K562 (cell line): ENCODE results near the gene PXMP2.

Source experiments
- EHMT2 ChIP-seq: fragments of 450-650 bp; IDR thresholded peaks from 2 replicates; pipeline ENCODE4 v1.6.1; 2018; ENCODE audit warnings: antibody characterized with exemption
- EP300 ChIP-seq: IDR thresholded peaks from 2 replicates; pipeline ENCODE4 v1.6.1; 2012; ENCODE audit warnings: low read length, improper control_type of control experiment
- FOXM1 ChIP-seq, 2 experiments: fragments of 450-650 bp in 1 of 2; sonication (generic) in 1 of 2; formaldehyde crosslinking in 1 of 2; IDR thresholded peaks; 2 replicates each; pipeline versions ENCODE4 v1.6.1 to v1.9.0; 2017 to 2022; ENCODE audit warnings: low read depth in 2 of 2, mild to moderate bottlenecking in 2 of 2, missing genetic modification reagents in 1 of 2, moderate library complexity in 1 of 2
- HNRNPUL1 ChIP-seq: fragments of 200-400 bp; formaldehyde crosslinking; IDR thresholded peaks from 2 replicates; pipeline ENCODE4 v1.6.1; 2017; ENCODE audit warnings: low read length
- JUN ChIP-seq, 2 experiments: sonication (generic) in 1 of 2; formaldehyde crosslinking in 1 of 2; IDR thresholded peaks; 2 replicates each; pipeline versions ENCODE4 v1.6.1 to v1.8.0; 2012 to 2022; ENCODE audit warnings: borderline replicate concordance in 2 of 2, mild to moderate bottlenecking in 2 of 2, improper control_type of control experiment in 1 of 2, low read depth in 1 of 2, low read length in 1 of 2, missing genetic modification reagents in 1 of 2
- POLR2AphosphoS5 ChIP-seq: IDR thresholded peaks from 2 replicates; pipeline ENCODE4 v1.6.1; 2011; ENCODE audit warnings: mild to moderate bottlenecking, low read depth, low read length, moderate library complexity; ENCODE audit not compliant: control insufficient read depth, insufficient read depth
- ZFX ChIP-seq: sonication (generic); formaldehyde crosslinking; IDR thresholded peaks from 2 replicates; pipeline ENCODE4 v1.8.0; 2022; ENCODE audit warnings: mild to moderate bottlenecking, missing genetic modification reagents, moderate library complexity
- ZSCAN29 ChIP-seq: fragments of 450-650 bp; IDR thresholded peaks from 2 replicates; pipeline ENCODE4 v1.6.1; 2017
- TF ChIP-seq, protein P1 (sequence below), 3 experiments: IDR thresholded peaks in 2 of 3; conservative IDR thresholded peaks in 1 of 3; 2 replicates each; pipeline ENCODE4 v1.5.1; 2011 to 2012; ENCODE audit warnings: low read length in 3 of 3, mild to moderate bottlenecking in 3 of 3, control low read depth in 2 of 3, improper control_type of control experiment in 1 of 3, inconsistent platforms in 1 of 3, low read depth in 1 of 3, mixed read lengths in 1 of 3, moderate library complexity in 1 of 3; ENCODE audit not compliant: insufficient read depth in 2 of 3

DNA sequence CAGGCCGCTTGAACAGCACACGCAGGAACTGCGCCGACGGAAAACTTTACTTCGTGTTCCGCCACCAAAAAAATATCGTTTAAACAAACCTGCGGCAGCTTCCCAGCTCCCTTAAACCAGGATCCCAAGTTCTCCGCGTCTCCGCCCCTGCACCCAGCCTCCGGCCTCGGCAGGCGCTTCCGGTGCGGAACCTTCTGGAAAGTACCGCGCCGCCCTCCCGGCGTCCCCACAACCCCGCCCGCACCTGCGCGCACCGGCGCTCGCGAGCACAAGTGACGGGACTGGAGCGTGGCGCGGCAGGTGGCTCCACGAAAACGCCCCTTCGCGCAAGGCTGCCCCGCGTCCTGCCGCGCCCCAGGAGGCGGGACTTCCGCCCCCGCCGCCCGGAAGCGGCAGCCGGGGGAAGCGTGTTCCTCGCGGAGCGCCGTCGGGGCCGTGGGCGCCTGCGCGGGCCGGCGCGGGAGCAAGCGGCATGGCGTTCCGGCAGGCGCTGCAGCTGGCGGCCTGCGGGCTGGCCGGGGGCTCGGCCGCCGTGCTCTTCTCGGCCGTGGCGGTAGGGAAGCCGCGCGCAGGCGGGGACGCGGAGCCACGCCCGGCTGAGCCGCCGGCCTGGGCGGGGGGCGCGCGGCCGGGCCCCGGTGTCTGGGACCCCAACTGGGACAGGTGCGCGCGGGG lies 23.2 kb downstream of the PXMP2 start, which contains the start of gene PGAM5:
- TF ChIP-seq EP300 (no peak), FOXM1 (IDR thresholded peaks at IDR 0.05; ENCODE audit: low read depth) (no peak), FOXM1 (CRISPR knock-in tag; IDR thresholded peaks at IDR 0.05; ENCODE audit: low read depth) (no peak), HNRNPUL1 (no peak), EHMT2 (no peak), ZSCAN29 (no peak), JUN (IDR thresholded peaks at IDR 0.05; ENCODE audit: borderline replicate concordance, low read depth, low read length) (peak; percentile 50; the same call in 1 of the 2 replicates), JUN (CRISPR knock-in tag; IDR thresholded peaks at IDR 0.05; ENCODE audit: borderline replicate concordance) (no peak), POLR2AphosphoS5 (peak; percentile 74), ZFX (CRISPR knock-in tag) (peak; percentile 43)
- TF ChIP-seq, protein P1, sequence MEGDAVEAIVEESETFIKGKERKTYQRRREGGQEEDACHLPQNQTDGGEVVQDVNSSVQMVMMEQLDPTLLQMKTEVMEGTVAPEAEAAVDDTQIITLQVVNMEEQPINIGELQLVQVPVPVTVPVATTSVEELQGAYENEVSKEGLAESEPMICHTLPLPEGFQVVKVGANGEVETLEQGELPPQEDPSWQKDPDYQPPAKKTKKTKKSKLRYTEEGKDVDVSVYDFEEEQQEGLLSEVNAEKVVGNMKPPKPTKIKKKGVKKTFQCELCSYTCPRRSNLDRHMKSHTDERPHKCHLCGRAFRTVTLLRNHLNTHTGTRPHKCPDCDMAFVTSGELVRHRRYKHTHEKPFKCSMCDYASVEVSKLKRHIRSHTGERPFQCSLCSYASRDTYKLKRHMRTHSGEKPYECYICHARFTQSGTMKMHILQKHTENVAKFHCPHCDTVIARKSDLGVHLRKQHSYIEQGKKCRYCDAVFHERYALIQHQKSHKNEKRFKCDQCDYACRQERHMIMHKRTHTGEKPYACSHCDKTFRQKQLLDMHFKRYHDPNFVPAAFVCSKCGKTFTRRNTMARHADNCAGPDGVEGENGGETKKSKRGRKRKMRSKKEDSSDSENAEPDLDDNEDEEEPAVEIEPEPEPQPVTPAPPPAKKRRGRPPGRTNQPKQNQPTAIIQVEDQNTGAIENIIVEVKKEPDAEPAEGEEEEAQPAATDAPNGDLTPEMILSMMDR (IDR thresholded peaks at IDR 0.05 in 2 of 3, conservative IDR thresholded peaks at IDR 0.05 in 1 of 3; ENCODE audit: insufficient read depth in 2 of 3, low read depth in 1 of 3, low read length in 3 of 3), result no peak
